GM19351 (cell line): ENCODE results near the gene RAC2.

Experiments used
- ATAC-seq: cut with Tn5 transposase; IDR thresholded peaks from one replicate; pipeline ENCODE4 v1.9.1; 2021; ENCODE audit warnings: mild to moderate bottlenecking, moderate library complexity; ENCODE audit not compliant: unreplicated experiment

The RAC2 gene

GRCh38 chr22:37192204-37192603 is 51.9 kb downstream of the RAC2 start:
- no peak for ATAC-seq

- ATAC-seq, result no peak
These were observed 53.7 kb downstream of the RAC2 start for GRCh38 chr22:37190262-37190780.

- ATAC-seq, result no peak
These were observed 55.1 kb downstream of the RAC2 start for GRCh38 chr22:37188901-37189466.

- no peak for ATAC-seq
These were observed 55.9 kb downstream of the RAC2 start, which contains the start of gene C1QTNF6 for GRCh38 chr22:37187891-37188761. TSS of gene C1QTNF6 (minus strand) at chr22:37188247. CDS start at chr22:37188213, 34 bp downstream.

GRCh38 chr22:37187552-37187890 is 56.5 kb downstream of the RAC2 start:
- no peak for ATAC-seq

GRCh38 chr22:37186997-37187522 is 57.0 kb downstream of the RAC2 start:
- no peak for ATAC-seq

GRCh38 chr22:37186228-37186996 is 57.7 kb downstream of the RAC2 start:
- ATAC-seq, result no peak

- no peak for ATAC-seq
These were observed 58.3 kb downstream of the RAC2 start for GRCh38 chr22:37185646-37186227.

- ATAC-seq, result no peak
These were observed 59.1 kb downstream of the RAC2 start for GRCh38 chr22:37184816-37185541.

- no peak for ATAC-seq
These were observed 59.7 kb downstream of the RAC2 start for GRCh38 chr22:37184380-37184755.

GRCh38 chr22:37183432-37184379 is 60.4 kb downstream of the RAC2 start:
- no peak for ATAC-seq

GRCh38 chr22:37182949-37183245 is 61.2 kb downstream of the RAC2 start:
- ATAC-seq, result no peak

GRCh38 chr22:37182101-37182948 is 61.7 kb downstream of the RAC2 start:
- no peak for ATAC-seq

GRCh38 chr22:37181681-37182080 is 62.4 kb downstream of the RAC2 start:
- no peak for ATAC-seq

- ATAC-seq, result no peak
These were observed 63.4 kb downstream of the RAC2 start for GRCh38 chr22:37180531-37181231.

GRCh38 chr22:37179622-37180420 is 64.2 kb downstream of the RAC2 start:
- no peak for ATAC-seq

GRCh38 chr22:37179126-37179470 is 65.0 kb downstream of the RAC2 start:
- ATAC-seq, result no peak
